Measurements from ENCODE around the gene IGF1R.

Gene IGF1R

GRCh38 chr15:98698792-98699191 is 50.5 kb downstream of the IGF1R start:
- no peak for DNase-seq (ENCODE audit: low read depth in 2 of 2)
- no peak overlapping the region for H3K4me3 ChIP-seq (replicated peaks in 1 of 2; ENCODE audit: low read depth in 2 of 2, low read length in 2 of 2)
- TF ChIP-seq, protein P1, sequence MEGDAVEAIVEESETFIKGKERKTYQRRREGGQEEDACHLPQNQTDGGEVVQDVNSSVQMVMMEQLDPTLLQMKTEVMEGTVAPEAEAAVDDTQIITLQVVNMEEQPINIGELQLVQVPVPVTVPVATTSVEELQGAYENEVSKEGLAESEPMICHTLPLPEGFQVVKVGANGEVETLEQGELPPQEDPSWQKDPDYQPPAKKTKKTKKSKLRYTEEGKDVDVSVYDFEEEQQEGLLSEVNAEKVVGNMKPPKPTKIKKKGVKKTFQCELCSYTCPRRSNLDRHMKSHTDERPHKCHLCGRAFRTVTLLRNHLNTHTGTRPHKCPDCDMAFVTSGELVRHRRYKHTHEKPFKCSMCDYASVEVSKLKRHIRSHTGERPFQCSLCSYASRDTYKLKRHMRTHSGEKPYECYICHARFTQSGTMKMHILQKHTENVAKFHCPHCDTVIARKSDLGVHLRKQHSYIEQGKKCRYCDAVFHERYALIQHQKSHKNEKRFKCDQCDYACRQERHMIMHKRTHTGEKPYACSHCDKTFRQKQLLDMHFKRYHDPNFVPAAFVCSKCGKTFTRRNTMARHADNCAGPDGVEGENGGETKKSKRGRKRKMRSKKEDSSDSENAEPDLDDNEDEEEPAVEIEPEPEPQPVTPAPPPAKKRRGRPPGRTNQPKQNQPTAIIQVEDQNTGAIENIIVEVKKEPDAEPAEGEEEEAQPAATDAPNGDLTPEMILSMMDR (IDR thresholded peaks at IDR 0.05; ENCODE audit: low read depth, low read length) = no peak

DNA sequence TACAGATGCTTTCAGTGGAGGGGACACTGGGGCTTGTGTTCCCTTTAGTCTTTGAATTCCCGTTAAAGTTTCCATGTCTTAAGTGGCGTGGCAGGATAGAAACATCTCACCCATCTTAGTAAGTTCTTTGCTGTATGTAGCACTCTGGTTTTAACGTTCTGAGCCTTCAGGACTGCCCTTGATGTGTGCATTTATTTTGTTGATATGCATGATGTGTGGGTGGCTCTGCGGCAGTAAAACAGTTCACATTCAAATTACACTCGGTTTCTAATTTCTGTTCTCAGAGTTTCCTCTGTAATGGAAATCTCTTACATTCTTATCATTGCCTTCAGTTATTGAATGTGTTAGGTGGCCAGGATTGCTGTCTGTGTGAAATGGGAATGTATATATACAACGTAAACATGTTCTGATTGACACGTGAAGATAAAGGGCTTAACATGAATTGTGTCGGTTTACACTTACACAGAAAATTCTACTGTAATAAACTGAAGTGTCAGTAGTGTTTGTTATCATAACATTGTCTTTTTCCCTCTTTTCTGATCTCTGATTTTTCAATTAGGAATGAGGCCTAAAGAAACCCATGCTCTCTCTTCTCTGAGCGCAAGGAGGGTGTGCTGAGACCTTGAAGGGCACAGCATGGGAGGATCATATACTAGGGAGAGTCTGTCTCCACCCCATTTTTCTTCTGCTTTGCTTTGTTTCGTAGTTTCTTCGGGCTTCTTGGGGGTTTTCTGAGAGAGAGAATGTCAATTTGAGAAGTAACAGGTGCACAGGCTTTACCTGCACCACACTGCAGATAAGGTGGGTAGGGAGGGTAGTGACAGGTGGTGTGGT is 51.5 kb downstream of the IGF1R start:
- H3K4me3 ChIP-seq (replicated peaks in 1 of 2; ENCODE audit: low read depth in 2 of 2, low read length in 2 of 2) = no peak overlapping the region
- DNase-seq (ENCODE audit: low read depth in 2 of 2) = no peak
- TF ChIP-seq, protein P1 (IDR thresholded peaks at IDR 0.05; ENCODE audit: low read depth, low read length) = no peak

DNA sequence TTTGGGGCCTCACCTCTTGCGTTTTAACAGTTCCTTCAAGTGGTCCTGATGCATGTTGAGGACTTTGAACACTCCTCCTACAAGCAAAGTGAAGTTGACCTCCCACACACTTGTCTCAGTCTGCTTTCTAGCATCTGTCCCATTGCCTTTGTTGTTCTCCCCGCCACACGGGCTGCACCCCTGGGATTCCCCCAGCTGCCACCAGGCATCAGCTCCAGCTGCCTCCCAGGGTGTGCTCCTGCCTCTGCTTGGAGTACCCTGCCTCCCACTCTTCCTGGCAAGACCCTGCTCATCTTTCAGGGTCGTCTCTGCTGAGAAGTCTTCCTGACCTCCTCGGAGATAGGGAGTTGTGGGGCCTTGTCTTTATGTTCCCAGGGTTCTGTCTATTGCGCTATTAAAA is 52.2 kb downstream of the IGF1R start:
- no peak for DNase-seq (ENCODE audit: low read depth in 2 of 2)
- H3K4me3 ChIP-seq (replicated peaks in 1 of 2; ENCODE audit: low read depth in 2 of 2, low read length in 2 of 2) = no peak overlapping the region
- TF ChIP-seq, protein P1 (IDR thresholded peaks at IDR 0.05; ENCODE audit: low read depth, low read length) = no peak

- TF ChIP-seq, protein P1 (IDR thresholded peaks at IDR 0.05; ENCODE audit: low read depth, low read length) = no peak
Observed at GRCh38 chr15:98703126-98703685, 54.9 kb downstream of the IGF1R start.

DNA sequence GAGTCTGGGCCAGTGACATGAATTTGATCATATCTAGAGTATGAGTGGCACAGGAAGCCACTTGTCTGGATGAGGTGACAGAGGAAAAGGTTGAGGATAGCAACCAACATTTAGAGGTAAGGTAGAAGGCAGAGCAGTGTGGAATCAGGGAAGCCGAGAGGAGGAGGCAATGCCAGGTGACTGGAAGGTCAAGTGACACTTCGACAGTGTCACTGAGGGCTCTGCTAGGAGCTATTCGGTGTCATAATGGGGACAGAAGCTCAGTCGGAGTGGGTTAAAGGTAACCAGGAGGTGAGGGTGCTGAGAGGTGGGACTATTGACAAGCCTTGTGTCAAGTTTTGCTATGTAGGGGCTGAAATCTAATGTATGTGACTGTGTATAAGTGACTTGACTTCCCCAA is 56.7 kb downstream of the IGF1R start:
- H3K4me3 ChIP-seq (replicated peaks in 1 of 2; ENCODE audit: low read depth in 2 of 2, low read length in 2 of 2) = no peak overlapping the region
- DNase-seq (ENCODE audit: low read depth in 2 of 2) = no peak
- TF ChIP-seq, protein P1 (IDR thresholded peaks at IDR 0.05; ENCODE audit: low read depth, low read length) = no peak

More at GRCh38 chr15:98703126-98703685, 54.9 kb downstream of the IGF1R start:
- DNase-seq (ENCODE audit: low read depth in 2 of 2) = no peak
- no peak overlapping the region for H3K4me3 ChIP-seq (replicated peaks in 1 of 2; ENCODE audit: low read depth in 2 of 2, low read length in 2 of 2)

DNA sequence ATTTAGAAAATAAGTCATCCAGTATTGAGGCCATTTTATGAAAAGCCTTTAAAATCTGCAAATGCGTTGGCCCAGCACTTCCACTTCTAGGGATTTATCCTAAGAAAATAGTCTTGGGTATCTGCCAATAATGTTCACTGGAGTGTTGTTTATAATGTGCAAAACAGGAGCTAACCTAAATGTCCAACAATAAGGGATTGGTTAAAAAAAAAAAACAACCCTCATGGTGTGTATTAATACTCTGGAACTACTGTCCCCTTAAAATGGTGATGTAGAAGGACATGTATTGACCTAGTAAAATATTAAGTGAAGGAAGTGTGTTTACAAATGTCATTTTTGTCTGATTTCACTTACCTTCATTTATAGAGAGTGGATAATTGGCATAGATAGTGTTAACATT is 58.0 kb downstream of the IGF1R start:
- no peak overlapping the region for H3K4me3 ChIP-seq (replicated peaks in 1 of 2; ENCODE audit: low read depth in 2 of 2, low read length in 2 of 2)
- TF ChIP-seq, protein P1 (IDR thresholded peaks at IDR 0.05; ENCODE audit: low read depth, low read length) = no peak
- no peak for DNase-seq (ENCODE audit: low read depth in 2 of 2)
